Activated CD4-positive, alpha-beta T cell treated with anti-CD3 and anti-CD28 coated beads for 48 hours (primary cell): ENCODE measurements around the gene NPW.
A peak's percentile ranks its signal among the peaks of the same experiment; 100 is the strongest.

Experiments
- DNase-seq: peaks from one replicate; pipeline ENCODE4 v3.0.0-alpha.2; 2020

NPW gene

DNA sequence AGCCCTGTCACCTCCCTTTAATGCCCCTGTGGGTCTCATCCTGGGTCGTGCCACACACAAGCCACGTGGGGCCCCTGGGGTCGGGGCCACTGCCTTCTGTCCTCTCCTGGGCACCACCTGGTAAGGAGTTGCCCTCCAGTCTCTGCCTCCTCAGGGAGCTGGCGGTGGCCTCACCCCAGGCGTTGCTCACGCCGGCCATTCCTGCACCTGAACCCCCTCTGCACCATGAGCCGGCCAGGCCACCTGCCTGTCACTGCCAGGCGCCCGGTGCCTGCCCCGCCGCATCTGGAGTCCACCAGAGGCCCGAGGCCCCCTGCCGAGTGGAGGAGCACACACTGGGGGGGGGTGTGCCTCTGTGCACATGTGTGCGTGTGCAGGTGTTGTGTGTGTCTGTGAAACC, 17.5 kb downstream of the NPW start:
- DNase-seq = no peak

DNA sequence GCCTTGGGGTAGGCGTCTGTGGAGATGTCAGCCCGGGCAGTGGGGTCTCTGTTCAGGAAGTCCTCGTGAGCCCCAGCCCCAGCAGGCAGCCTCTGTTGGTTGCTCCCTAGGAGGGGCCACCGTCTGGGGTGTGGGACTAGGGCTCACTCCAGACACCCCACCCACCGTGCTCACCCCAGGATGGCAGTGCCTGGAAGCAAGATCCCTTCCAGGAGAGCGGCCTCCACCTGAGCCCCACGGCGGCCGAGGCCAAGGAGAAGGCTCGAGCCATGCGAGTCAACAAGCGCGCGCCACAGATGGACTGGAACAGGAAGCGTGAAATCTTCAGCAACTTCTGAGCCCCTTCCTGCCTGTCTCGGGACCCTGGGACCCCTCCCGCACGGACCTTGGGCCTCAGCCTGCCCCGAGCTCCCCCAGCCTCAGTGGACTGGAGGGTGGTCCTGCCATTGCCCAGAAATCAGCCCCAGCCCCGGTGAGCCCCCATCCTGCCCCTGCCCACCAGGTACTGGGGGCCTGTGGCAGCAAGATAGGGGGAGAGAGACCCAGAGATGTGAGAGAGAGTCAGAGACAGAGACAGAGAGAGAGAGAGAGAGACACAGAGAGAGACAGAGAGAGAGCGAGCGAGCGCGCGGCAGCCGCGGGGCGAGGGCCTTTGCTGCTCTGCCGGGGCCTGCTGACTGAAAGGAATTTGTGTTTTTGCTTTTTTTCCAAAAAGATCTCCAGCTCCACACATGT, 18.2 kb downstream of the NPW start:
- no peak for DNase-seq

DNA sequence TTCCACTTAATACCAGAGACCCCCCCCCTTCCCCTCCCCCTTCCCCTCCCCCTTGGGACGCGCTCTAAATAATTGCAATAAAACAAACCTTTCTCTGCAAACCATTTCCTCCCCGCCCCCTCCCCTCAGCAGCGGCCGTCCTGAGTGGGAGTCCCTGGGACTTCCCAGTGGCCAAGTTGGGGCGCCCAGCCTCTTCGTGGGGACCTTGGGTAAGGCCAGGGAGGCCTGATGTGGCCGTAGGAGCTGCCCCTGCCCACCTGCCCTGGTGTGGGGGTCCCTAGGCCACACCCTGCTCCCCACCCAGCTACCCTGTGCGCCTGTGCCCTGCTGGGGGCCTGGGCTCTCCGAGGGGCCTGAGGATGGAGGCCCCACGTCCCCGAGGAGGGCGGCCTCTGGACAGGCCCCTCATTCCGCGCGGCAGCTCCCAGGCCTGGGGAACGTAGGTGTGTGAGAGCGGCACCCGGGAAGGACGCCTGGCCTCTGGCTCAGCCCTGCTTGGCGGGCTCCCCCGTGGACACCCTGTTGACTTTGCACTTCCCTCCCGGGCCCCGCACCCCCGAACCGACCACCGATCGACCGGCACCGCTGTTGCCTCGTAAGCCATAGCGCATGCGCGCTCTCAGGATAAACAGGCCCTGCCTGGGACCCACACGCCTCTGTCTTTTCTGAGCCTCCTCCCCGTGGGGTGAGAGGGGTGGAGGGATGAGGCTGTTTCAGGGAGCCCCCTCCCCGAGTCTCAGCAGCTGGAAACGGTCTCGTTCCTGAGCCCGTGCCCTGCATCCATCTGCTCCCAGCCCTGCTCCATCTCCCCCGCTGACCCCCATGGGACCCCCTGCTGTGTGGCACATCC, 19.0 kb downstream of the NPW start:
- DNase-seq = no peak

DNA sequence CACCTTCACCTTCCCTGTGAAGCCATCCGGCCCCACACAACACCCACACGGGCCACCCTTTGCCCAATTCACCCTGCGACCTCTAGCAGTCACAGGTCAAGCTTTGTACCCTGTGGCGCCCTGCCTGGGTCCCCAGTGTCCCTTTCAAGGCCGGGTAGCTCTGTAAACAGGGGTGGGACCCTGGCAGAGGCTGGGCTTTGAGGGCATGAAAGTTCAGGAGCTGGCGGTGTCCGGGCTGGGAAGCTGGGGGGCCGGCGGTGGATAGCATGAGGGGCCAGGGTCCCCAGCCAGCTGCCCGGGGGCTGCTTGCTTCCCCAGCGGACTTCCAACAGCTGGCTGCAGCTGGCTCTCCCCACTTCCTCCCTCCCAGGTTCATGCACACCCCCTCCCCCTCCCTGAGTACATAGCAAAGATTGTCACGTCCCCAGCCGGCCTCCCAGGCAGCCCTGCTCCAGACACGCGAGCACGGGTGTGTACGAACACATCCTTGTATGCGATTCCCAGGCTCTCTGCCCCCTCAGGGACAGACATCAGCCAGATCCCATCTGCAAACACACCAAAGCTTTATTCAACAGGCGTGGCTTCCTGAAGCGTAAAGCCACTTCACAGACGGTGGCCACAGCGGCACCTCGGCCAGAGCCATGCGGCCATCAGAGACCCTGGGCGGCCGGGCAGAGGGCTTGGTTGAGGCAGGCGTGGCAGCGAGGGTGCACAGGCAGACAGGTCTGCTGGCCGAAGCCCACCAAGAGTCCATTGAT, 19.9 kb downstream of the NPW start:
- no peak for DNase-seq

DNA sequence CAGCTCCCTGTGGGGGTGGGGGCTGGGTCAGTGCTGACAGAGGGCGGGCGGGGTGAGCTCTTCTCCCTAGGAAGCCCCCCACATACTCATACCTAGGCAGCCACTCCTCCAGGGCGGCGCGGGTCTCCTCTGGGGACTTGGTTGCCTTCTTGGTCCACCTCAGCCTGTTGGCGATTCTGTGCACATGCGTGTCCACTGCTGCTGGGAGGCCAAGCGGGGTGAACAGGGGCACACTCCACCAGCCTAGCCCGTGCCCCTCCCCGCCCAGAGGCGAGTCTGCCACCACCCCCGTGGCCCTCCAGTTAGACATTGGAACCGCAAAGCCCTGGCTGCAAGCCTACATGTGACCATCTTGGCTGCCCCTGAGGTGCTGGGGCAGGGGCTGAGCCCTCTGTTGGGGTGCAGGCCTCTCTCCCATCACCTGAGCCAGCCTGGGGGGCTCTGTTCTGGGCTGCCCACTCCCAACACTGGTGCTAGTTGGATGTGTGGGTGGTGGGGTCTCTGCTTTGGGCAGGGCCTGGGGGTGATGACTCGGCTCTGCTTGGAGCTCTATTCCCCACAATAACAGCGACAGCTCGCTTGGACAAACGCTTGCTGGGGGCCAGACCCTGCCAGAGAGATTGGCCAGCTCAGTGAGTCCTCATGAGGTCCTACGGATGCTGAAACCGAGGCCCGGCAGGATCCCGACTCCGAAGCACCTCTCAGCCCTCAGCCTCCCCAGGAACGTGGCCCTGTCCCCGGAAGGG, 20.6 kb downstream of the NPW start:
- DNase-seq = no peak

DNA sequence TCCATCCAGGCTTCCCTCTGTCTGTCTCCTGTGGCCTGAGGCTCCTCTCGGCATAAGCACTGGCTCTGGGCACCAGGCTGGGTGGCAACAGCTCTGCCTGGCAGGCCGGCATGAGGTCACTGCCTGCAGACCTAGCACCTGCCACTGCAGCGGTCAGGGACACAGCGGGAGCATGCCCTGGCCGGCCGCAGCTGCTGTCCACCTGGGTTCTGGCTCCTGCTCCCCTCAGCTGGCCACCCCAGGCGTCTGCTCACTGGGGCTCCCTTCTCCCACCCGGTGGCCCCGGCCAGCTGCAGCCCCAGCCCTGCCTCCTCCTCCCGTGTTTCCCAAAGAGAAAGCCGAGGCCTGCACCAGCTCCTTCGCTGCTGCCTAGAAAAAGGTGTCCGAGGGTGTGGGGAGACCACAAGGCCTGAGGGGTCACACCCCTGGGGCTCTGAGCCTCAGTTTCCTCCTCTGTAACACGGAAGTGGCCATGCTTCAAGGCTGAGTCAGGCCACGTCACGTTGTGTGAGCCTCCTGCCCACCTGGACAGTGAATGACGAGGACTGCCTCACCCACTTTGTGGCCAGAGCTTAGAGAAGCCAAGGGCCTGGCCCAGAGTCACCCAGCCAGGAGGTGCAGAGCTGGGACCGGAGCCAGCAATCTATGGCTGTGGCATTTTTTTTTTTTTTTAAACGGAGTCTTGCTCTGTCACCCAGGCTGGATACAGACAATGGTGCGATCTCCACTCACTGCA, 21.4 kb downstream of the NPW start:
- no peak for DNase-seq

DNA sequence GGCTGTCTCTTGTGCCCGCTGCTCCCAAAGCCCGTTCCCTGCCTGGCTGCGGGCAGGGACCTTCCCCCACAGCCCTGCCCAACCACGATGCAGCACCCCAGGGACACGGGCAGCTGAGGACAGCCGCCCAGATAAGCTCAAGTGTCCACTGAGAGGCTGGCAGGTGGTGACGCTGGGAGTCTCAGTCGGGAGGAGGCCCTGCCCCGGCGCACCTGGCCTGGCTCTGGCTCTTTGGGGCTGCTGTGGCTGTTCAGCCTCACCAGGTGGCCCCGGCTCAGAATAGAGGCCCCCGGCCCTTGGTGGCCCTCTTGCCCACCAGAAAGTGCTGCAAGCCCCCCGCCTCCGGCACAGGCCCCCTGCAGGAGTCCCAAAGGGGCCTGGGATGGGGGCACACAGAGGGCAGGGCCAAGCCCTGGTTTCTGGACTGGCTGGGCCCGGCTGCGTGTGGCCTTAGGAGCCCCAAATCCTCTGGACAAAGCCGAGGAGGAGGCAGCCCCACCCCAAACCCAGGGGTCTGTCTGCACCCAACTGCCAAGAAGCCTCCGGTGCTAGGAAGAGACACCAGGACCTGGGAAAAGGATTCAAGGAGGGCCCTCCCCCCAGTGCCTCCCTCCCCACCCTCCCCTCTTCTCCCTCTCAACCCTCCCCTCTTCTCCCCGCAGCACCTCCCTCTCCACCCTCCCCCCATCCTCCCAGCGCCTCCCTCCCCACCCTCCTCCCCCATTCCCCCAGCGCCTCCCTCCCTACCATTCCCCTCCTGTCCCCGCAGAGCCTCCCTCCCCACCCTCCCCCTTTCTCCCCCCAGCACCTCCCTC, 22.8 kb downstream of the NPW start:
- no peak for DNase-seq

DNA sequence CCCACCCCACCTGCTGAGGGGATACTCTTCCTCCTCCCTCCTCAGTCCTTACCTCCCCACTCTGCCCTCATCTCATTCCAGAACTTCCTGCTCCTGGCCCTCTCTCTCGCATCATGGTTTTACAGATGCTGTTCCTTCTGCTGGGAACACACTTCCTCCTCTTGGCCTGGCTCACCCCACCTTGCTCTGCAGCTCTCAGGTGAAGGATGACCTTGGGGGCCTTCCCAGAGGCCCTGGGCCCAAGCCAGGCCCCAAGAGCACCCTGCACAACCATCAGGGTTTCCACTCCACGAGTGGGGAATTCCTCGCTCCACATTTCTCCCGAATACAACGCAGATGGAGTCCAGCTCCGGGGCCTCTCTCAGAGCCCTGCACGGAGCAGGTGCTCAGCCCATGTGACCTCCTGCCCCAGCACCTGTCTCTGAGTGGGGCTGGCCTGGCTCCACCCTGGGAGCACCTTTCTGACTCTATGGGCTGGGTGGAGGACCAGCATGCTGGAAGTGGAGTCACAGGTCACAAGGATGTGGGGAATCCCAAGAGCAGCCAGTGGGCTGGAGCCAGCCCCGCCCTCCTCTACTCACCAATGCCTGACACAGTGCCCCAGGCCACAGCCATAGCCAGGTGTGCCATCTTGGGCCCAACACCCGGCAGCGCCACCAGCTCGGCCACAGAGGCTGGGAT, 23.5 kb downstream of the NPW start:
- DNase-seq = no peak

DNA sequence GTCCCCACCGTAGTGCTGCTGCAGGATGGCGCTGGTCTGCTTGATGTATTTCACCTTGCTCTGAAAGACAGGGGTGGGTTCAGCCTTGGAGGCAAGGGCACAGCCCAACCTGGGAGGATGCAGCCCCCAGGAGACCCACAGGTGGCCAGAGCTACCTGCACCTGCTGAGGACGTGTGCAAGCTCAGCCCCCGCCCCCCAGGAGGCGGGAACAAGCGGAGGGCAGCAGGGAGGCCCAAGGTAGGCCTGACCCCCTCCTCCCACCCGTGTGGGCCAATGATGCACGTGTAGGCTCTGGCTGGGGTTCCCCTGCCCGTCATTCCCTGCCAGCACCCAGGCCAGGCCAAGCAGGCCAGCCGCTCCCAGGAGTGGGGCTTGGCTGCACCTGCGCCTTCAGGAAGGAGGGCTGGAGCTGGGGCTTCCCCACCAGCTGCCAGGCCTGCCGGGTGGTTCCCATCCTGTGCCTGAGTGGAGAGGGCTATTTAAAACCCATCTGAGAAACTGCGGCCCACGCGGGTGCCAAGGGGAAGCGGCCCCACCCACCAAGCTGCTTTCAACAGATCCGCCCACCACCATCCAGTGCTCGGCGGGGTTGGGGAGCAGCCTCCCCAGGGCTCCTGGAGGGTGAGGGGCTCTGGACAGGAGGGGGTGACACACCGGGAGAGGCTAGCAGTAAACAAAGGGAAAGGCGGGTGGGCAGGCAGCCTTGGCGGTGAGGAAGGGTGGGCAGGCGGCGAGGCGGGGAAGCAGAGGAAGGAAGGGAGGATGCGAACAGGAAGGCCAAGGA, 24.3 kb downstream of the NPW start:
- no peak for DNase-seq

DNA sequence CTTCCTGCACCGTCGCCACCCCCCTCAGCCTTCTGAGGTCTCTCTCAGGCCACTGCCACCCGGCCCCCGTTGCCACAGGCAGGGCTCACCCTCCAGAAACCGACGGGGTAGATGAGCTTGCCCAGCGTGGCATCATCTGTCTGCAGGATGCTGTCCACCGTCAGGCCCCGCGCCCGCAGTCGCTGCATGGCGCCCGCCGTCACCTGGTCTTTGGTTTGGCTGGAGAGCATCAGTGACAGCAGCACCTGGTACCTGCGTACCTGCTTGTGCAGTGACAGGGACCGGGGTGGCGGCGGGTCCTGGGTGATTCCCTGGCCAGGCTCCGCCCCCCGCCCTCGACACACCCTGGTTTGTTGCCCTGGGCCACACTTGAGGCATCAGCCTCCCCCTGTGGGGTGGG, 25.0 kb downstream of the NPW start:
- DNase-seq = no peak

DNA sequence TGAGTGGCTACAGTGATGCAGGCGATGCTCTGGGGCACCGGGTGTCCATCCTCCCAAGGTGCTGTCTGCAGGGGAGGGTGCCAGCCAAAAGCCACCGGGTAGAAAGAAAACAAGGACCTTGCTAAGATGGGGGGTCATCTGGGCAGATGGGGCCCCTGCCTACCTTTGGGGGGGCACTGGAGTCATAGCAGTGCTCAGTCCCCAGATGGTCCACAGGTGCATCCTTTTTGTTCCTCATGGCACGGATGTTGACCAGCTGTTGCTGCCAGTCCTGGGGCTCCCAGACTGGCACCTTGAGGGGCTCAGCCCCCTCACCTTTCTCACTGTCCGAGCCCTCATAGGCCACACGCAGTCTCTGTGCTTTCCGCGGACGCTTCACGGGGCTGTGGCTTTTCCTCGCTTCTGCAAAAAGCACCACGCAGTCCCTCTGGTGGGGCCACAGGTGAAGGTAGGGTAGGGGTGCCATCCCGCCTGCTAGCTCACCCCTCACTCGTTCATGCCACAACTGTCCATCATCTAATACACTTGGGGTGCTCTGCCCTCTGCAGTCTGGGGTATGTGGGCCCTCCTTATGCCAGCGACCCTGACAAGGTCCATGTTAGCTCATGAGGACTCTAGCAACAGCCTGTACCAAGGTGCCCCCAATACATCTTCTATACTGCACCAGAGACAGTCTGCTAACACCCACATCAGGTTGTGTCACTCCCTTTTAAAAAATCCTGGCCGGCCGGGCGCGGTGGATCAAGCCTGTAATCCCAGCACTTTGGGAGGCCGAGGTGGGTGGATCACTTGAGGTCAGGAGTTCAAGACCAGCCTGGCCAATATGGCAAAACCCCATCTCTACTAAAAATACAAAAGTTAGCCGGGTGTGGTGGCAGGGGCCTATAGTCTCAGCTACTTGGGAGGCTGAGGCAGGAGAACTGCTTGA, 26.6 kb downstream of the NPW start:
- DNase-seq = no peak

DNA sequence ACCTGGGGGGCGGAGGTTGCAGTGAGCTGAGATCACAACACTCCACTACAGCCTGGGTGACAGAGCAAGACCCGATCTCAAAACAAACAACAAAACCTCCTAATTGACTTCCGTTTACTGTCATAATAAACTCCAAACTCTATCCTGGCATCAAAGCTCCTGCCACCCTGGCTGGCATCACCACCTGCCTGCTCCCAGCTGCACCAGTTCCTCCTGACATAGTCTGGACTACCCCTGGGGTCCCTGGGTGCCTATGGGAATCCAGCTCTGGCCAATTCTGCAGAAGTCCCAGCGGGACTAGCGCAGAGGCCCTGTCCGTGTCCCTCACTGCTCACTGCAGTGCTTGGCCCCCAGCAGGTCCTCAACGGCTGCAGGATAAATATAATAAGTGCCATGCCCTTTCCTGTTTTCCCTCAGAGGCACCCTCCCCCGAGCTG, 27.3 kb downstream of the NPW start:
- no peak for DNase-seq

DNA sequence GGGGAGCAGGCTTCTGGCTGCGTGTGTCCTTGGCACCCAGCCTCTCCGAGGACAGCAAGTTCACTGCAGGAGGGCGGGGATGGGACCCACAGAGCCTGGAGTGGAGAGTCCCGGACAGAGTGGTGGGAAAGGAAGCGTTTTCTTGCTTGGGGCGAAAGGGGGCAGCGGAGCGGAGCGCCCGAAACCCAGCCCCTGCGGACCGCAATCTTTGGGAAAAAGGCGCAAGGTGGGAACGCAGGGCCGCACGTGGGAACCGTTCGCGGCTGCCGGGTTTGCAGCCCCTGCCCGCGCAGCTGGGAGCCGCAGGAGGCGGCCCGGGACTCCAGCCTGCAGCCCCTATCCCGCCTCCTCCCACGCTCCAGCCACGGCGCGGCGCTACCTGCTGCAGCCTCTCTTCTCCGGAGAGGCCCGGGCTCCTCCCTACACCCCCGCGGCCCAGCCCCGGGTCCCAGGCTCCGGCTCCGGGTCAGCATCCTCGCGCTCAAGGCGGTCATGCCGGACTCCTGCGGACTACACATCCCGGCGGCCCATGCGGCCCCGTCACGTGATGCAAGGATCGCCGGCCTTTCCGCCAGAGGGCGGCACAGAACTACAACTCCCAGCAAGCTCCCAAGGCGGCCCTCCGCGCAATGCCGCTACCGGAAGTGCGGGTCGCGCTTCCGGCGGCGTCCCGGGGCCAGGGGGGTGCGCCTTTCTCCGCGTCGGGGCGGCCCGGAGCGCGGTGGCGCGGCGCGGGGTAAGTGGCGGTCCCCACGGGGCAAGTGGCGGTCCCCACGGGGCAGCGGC, 27.9 kb downstream of the NPW start, which contains the start of the genes NTHL1 and TSC2:
NTHL1 (minus strand) TSS at position 505 of the 786 bp plus-strand sequence; CDS start at position 494, 11 bp downstream.
TSC2 (plus strand) TSS at position 656 of the 786 bp plus-strand sequence. CDS start 631 bp downstream, outside the sequence.
- DNase-seq = peak; percentile 97

DNA sequence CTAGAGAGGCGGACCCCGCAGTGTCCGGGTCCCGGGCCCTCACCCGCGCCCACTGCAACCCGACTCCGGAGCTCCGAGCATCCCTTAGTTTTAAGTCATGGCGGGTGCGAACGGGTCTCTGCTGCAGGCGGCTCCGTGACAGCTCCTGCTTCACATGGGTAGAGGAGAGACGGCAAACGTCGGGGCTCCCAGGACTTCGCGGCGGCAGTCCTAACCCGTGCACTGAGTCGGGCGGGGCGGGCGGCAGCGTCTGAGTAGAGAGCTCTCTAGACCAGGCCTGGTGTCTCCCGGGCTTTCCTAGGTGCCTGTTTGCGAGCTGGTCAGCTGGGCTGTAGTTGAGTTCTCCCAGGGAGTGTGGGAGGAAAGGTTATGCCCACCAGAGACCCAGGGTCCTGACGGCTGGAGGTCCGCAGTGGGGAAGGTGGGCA, 28.5 kb downstream of the NPW start:
- DNase-seq = no peak

DNA sequence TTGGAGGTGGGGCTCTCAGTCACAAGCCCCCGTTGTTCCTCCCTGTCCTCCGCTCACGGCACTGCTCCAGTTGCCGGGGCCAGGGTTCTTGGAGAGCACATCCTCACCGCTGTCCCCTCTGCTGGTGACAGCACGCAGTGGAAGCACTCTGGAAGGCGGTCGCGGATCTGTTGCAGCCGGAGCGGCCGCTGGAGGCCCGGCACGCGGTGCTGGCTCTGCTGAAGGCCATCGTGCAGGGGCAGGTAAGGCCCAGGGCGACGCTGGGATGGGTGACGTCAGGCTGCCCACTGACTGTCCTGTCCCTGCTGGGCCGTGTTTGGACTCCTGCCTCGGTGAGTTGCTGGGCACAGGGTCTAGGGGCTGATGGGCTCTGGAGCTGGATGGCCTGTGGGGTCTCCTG, 33.6 kb downstream of the NPW start:
- no peak for DNase-seq

DNA sequence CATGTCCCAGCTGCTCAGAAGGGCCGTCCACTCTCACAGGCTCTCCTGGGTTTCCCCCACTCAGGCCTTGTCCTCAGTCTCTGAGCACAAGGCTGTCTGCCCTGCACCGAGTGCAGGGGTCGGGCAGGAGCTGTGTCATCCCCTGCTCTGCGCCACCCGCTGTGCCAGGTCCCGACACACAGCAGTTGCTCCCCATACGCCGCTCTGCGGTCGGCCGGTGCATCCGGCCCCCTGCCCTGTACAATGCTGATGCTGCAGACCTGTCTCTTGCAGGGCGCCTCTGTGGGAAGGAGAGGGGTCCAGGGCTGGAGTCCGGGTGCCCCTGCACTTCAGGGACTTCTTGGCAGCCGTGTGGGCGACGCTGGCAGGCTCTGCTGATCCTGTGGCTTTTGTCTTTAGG, 34.3 kb downstream of the NPW start:
- DNase-seq = no peak

DNA sequence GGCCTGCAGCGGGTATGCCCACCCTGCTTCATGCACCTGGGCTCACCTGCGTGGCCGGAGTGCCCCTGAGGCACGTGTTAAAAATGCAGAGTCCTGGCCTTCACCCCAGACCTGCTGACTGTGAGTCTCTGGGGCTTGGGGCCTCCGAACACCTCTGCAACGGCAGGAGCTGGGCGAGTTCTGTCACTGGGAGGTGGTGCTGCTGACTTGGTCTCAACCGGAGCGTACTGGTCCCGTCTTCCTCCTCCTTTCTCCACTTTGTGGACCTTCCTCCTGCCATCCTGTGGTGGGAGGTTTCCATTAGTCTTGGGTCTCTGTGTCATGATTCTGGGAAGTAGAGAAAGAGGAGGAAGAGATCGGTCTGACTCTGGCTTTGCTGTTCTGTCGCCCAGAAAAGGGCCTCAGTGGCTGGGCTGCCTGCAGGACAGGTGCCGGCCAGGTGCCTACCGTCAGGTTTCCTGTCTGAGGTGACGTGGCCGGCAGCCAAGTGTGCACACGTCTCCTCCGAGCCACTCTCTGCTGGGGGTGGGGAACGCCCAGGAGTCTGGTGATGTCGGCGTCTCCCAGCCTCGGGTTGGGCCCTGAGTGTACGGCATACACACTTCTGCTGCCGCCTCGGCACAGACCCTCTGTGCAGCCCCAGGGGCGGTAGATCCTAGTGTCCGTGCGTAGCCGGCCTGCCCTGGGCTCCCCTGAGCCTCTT, 35.1 kb downstream of the NPW start:
- no peak for DNase-seq
